AG04449 (cell line): ENCODE data around the gene PPARA.

Source experiments
- CTCF ChIA-PET: fragments of 350-600 bp; formaldehyde crosslinking; extraction: SDS; loops from one replicate; lab custom pipeline; 2021; ENCODE audit warnings: antibody characterized with exemption; lab: Yijun Ruan, JAX
- POLR2A ChIA-PET: fragments of 400-600, 350-600 bp; formaldehyde crosslinking; extraction: SDS; loops from one replicate; lab custom pipeline; 2020; ENCODE audit warnings: antibody characterized with exemption, inconsistent platforms; lab: Yijun Ruan, JAX
- DNase-seq: peaks from one replicate; pipeline ENCODE4 v3.0.0-alpha.2; 2010; ENCODE audit warnings: low read depth, low spot score
- H3K4me3 ChIP-seq: 2 replicates; pipeline ENCODE4 v1.5.1; 2011; ENCODE audit warnings: low read depth, mild to moderate bottlenecking, control low read depth, low read length
- TF ChIP-seq, protein P1 (sequence below): IDR thresholded peaks from one replicate; pipeline ENCODE4 v1.5.1; 2011; ENCODE audit warnings: mild to moderate bottlenecking, moderate library complexity, low read length, control low read depth, inconsistent platforms; ENCODE audit not compliant: insufficient read depth; ENCODE audit errors: missing control alignments

The PPARA gene

GRCh38 chr22:46203601-46203980 lies 53.3 kb downstream of the PPARA start:
- ChIA-PET POLR2A (no interaction called here), CTCF (no interaction called here)
- no peak overlapping the region for H3K4me3 ChIP-seq
- TF ChIP-seq, protein P1, sequence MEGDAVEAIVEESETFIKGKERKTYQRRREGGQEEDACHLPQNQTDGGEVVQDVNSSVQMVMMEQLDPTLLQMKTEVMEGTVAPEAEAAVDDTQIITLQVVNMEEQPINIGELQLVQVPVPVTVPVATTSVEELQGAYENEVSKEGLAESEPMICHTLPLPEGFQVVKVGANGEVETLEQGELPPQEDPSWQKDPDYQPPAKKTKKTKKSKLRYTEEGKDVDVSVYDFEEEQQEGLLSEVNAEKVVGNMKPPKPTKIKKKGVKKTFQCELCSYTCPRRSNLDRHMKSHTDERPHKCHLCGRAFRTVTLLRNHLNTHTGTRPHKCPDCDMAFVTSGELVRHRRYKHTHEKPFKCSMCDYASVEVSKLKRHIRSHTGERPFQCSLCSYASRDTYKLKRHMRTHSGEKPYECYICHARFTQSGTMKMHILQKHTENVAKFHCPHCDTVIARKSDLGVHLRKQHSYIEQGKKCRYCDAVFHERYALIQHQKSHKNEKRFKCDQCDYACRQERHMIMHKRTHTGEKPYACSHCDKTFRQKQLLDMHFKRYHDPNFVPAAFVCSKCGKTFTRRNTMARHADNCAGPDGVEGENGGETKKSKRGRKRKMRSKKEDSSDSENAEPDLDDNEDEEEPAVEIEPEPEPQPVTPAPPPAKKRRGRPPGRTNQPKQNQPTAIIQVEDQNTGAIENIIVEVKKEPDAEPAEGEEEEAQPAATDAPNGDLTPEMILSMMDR: no peak
- no peak for DNase-seq

GRCh38 chr22:46209262-46209661 lies 58.9 kb downstream of the PPARA start:
- H3K4me3 ChIP-seq: no peak overlapping the region
- ChIA-PET POLR2A (no interaction called here), CTCF (no interaction called here)
- DNase-seq: no peak
- TF ChIP-seq, protein P1: no peak

GRCh38 chr22:46212195-46212594 lies 61.9 kb downstream of the PPARA start:
- CTCF ChIA-PET: no interaction called here
- POLR2A ChIA-PET: no interaction called here

DNA sequence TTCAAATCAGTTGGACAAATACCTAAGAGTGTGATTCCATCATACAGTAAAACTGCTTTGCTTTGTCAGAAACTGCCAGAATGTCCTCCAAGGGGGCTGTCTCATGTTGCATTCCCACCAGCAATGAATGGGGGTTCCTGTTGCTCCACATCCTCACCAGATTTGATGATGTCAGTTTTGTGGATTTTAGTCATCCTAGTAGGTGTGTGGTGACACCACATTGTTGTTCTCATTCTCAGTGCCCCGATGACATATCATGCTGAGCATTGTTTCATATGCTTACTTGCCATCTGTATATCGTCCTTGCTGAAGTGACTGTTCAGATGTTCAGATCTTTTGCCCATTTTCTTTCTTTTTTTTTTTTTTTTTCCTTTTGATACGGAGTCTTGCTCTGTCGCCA lies 62.7 kb downstream of the PPARA start:
- CTCF ChIA-PET: no interaction called here
- TF ChIP-seq, protein P1: no peak
- no peak for DNase-seq
- no peak overlapping the region for H3K4me3 ChIP-seq
- POLR2A ChIA-PET: no interaction called here

More at GRCh38 chr22:46212195-46212594, 61.9 kb downstream of the PPARA start:
- no peak overlapping the region for H3K4me3 ChIP-seq
- DNase-seq: no peak
- TF ChIP-seq, protein P1: no peak

DNA sequence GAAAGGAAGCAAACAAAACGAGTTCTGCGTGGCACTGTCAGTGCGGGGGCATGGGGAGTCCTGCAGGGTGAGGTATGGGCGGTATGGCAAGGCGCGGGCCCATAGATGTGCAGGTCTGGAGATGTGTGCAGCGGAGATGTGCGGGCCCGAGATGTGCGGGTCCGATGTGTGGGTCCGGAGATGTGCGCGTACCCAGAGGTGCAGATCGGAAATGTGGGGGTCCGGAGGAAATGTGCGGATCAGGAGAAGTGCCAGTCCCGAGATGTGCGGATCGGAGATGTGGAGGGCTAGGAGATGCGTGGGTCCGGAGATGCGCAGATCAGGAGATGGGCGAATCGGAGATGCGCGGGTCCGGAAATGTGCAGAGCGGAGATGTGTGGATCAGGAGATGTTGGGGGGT lies 63.8 kb downstream of the PPARA start:
- no peak overlapping the region for H3K4me3 ChIP-seq
- DNase-seq: no peak
- TF ChIP-seq, protein P1: no peak
- CTCF ChIA-PET: no interaction called here
- POLR2A ChIA-PET: no interaction called here

DNA sequence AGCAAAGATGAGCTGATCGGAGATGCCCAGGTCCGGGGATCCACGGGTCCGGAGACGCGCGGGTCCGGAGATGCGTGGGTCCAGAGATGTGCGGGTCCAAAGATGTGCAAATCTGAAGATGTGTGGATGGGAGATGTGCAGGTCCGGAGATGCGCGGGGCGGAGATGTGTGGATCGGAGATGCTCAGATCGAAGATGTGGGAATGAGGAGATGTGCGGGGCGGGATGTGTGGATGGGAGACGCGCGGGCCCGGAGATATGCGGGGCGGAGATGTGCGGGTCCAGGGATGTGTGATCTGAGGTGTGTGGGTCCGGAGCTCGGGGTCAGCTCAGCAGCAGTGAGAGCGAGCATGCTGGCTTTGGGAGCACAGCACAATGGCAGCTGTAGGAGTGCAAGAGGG lies 64.3 kb downstream of the PPARA start:
- no peak overlapping the region for H3K4me3 ChIP-seq
- ChIA-PET CTCF (no interaction called here), POLR2A (no interaction called here)
- no peak for DNase-seq
- TF ChIP-seq, protein P1: no peak

GRCh38 chr22:46219636-46220035 lies 69.3 kb downstream of the PPARA start:
- no peak for DNase-seq
- TF ChIP-seq, protein P1: no peak
- ChIA-PET POLR2A (no interaction called here), CTCF (no interaction called here)
- H3K4me3 ChIP-seq: no peak overlapping the region
